GM12865 (cell line): Measurements from ENCODE around the gene PRR19.

Experiments
- DNase-seq: peaks from one replicate; pipeline ENCODE4 v3.0.0; 2010; ENCODE audit warnings: low read depth
- H3K4me3 ChIP-seq: 2 replicates; pipeline ENCODE4 v1.5.1; 2011; ENCODE audit warnings: mild to moderate bottlenecking, low read depth, low read length, control low read depth
- TF ChIP-seq, protein P1 (sequence below): IDR thresholded peaks from 2 replicates; pipeline ENCODE4 v1.5.1; 2011; ENCODE audit warnings: low read length, control low read depth, low read depth, inconsistent platforms; ENCODE audit not compliant: insufficient read depth; ENCODE audit errors: missing control alignments

Gene PRR19, protein sequence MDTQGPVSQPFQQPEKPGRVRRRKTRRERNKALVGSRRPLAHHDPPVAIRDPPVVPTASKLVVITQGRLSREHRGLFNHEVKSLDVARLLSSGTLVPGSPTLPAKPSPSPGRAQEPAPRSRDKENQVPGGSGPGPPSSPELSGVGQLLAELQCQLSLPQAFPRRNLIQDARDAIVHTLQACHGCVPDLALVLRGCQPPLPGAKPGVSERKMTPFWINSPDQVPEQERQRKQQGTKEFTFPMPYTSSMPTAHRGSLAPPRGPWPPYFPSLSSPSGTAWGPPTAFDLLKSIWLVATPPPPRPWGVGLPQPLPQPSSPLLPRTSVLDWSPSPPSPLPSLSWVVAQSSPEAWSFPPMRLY

DNA sequence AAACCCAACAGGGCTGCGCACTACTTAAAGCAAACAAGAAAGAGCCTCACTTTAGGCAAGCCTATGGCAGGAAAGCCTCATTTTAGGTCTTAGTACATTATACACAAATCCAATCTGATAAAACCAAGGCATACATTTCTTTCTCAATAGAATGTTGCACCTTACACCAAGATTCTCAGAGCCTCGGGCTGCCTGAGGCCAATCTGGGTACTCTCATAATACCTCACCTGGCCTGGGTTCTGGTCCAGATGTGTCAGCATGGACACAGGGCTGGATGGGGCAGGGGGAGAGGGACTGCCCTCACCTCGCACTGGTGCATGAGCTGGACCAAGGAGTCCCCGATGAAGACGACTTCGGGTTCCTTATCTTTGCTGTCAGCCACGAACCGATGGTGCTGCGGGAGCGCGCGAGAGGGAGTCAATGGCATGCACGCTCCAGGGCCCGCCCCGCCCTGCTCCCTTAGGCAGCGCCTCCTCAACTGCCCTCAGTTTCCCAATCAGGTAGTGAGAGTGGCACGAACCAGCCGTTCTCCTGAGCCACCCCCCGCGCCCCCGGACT lies at the start of gene PRR19:
Gene PRR19, plus strand, starts transcription at position 487 of the 558 bp plus-strand sequence. CDS start 7,453 bp downstream, outside the sequence.
- DNase-seq, result peak; percentile 1
- H3K4me3 ChIP-seq, result peak within 1 kb of the TSS; percentile 82
- TF ChIP-seq, protein P1, sequence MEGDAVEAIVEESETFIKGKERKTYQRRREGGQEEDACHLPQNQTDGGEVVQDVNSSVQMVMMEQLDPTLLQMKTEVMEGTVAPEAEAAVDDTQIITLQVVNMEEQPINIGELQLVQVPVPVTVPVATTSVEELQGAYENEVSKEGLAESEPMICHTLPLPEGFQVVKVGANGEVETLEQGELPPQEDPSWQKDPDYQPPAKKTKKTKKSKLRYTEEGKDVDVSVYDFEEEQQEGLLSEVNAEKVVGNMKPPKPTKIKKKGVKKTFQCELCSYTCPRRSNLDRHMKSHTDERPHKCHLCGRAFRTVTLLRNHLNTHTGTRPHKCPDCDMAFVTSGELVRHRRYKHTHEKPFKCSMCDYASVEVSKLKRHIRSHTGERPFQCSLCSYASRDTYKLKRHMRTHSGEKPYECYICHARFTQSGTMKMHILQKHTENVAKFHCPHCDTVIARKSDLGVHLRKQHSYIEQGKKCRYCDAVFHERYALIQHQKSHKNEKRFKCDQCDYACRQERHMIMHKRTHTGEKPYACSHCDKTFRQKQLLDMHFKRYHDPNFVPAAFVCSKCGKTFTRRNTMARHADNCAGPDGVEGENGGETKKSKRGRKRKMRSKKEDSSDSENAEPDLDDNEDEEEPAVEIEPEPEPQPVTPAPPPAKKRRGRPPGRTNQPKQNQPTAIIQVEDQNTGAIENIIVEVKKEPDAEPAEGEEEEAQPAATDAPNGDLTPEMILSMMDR, result no peak

DNA sequence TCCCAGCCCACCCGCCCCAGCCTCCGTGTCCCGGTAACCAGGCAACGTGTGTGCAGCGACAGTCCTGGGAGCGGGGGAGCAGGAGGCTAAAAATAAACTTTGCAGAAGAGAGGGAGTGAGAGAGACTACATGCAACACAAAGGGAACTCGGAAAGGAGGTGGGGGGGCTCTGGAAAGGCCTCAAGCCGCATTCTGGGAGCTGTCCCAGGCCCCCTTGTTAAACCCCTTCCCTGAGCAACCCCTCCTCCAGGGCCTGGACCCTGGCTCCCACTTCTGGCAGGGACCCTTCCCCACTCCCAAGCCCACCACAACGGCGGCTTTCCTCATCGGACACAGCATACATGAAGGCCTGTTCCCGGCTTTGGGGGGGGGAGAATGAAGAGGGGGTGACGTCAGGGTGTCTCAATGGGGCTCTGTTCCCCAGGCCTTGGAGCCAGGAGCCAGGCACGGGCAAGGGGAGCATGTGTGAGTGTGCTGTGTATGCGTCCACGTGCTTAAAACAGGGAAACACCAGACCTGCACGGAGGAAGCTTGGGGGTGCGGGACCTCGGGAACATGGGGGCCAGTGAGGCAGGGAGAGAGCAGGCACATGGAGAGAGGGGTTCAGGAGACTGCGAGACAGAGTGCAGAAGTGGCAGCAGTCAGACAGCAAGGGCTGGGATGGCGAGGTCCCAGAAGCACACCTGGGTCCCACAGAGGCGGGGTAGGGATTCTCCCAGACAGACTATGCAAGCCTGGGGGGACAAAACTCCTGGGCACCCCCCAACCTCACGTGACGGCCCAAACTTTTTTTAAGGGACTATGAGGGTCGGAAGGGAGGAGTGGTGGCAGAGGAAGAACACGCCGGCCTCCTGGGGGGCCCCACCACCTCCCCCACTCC lies 49.3 kb upstream of the PRR19 start:
- H3K4me3 ChIP-seq, result peak overlapping the region; percentile 100
- no peak for DNase-seq
- TF ChIP-seq, protein P1, result no peak

DNA sequence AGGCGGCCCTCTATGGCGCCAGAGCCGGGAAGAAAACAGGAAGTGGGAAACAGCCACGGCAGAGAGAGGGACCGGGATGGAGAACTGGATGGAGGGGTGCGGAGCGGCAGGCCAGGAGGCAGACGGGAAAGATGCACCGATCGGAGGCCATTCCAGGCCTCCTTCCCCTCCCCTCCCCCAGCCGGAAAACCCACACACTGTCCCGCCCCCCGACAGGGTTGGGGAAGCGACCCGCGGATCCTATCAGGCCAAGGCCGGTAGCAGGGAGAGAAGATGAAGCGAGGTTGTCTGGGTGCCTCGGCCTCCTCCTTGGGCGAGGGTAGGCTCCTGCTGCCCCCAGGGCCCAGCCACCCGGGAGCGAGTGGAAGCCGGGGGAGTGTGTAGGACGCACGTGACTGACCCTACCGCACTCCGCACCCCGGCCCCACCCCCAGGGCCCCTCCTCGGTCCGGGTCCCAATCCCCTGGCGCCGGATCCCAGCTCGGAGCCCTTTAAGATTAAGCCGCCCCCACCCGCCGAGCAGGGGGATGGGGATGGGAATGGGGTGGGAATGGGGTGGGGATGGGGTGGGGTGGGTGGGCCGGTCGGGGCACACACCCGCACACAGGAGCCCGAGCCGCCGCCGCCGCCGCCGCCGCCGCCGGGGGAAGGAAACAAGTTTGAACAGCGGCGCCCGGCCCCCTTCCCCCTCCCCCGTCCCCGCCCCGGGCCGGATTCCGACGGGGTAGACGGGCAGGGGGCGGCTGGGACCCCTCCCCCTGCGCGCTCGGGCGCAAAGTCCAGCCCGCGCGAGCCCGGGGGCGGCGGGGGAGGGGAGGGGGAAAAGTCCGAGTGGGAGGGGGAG lies 48.5 kb upstream of the PRR19 start:
- TF ChIP-seq, protein P1, result no peak
- peak; percentile 65 for DNase-seq
- peak overlapping the region; percentile 100 for H3K4me3 ChIP-seq

DNA sequence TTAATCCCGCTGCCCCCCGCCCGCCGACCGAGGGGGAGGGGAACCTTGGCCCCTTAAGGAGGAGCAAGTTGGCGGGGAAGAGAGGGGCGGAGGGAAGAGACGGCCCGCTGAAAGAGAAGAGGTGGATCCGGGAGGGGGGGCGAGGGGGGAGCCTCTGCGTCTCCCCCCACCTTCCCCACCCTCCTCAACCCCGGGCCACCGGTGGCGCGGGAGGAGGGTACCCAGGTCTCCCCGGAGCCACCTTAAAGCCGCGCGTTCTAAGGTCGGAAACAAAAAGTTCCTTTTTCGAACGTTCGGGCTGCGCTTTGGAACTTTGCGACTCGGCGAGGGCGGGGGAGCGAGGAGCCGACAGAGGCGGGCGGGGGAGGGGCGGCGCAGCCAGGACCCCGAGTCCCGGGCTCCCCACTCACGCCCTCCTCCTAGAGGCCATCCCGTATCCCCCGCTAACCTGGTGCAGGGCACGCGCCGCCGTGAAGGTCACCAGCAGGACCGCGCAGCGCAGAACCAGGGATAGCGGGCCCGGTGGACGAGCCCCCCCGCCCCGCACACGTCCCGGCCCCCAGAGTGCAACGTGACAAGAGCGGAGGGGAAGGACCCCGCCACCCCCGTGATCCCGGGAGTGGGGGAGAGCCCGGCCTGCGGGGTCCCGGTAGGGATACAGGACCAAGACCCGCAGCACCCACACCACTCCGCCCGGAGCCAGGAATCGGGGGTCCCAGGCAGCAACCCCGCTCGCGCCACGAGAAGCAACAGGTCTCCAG lies 47.7 kb upstream of the PRR19 start:
- H3K4me3 ChIP-seq, result peak overlapping the region; percentile 100
- DNase-seq, result peak; percentile 81
- TF ChIP-seq, protein P1, result no peak

DNA sequence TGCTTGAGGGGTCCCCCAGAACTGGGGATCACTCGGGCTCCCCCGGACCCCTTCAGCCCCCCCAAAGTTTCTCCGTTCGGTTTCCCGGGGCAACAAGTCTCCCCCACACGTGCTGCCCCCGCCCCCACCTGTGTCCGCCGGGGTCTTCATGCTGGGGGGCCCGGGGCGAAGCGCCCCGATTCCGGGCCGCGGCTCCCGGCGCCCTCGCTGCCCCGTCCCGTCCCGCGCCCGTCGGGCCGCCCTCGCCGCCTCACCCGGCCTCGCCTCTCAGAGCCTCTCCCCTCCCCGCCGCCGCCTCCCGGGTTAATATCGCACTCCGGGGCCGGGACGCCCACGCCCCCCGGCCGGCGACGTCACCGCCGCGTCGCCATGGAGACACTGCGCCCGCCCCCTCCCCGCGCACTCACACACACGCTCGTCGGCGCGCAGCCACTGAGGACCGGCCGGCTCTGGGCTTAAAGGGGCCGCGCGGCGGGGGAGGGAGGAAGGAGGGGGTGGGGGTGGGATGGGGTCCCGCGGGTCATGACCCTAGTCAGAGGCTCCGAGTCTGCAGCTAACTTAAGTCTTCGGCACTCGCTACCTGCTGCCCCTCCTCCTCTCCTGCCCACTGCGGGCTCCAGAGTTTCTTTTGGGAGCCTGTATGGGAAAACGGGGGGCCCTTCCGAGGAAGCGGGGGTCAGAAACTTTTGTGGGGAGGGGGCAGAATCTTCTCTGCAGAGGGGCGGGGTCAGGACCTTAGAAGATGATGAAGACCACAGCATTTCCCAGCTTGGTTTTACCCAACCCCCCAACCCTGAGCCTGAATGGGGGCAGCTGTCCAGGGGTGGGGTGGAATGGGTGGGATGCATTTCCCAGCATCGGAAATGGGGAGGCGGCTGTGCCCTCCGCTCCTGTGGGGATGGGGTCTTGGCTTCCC lies 46.8 kb upstream of the PRR19 start, which contains the start of gene ERF:
Gene ERF, minus strand, starts transcription at position 279 of the 916 bp plus-strand sequence. Its CDS starts 129 bp downstream, at position 150.
- peak; percentile 96 for DNase-seq
- TF ChIP-seq, protein P1, result no peak
- peak within 1 kb of the TSS; percentile 100 for H3K4me3 ChIP-seq
